ENCODE results near the gene CCND3. TPM values are rescaled to one million over a fixed set of nuclear protein-coding genes. Genes with fewer than 3 reads are reported as not detected.

The CCND3 gene
- total RNA-seq, 1 donor from 2014 or later, result 113 TPM

- DNase-seq (ENCODE audit: low read depth), result no peak
Measured at GRCh38 chr6:41921712-41921998, 20.0 kb downstream of the CCND3 start.

- DNase-seq (ENCODE audit: low read depth), result peak; percentile 96
Measured at GRCh38 chr6:41920921-41921711, 20.5 kb downstream of the CCND3 start, which contains the start of the genes BYSL and MED20. Gene BYSL, plus strand, starts transcription at chr6:41921499. Its CDS starts 64 bp downstream, at chr6:41921563. Gene MED20, minus strand, starts transcription at chr6:41921139. Its CDS starts 121 bp downstream, at chr6:41921018.

- peak; percentile 99 for DNase-seq (ENCODE audit: low read depth)
Measured at GRCh38 chr6:41917528-41917927, 24.1 kb downstream of the CCND3 start.

GRCh38 chr6:41914869-41915530 lies 26.6 kb downstream of the CCND3 start:
- peak; percentile 97 for DNase-seq (ENCODE audit: low read depth)

- DNase-seq (ENCODE audit: low read depth), result no peak
Measured at GRCh38 chr6:41914343-41914742, 27.3 kb downstream of the CCND3 start.

- DNase-seq (ENCODE audit: low read depth), result no peak
Measured at GRCh38 chr6:41909727-41910126, 31.9 kb downstream of the CCND3 start.

- DNase-seq (ENCODE audit: low read depth), result peak; percentile 52
Measured at GRCh38 chr6:41901882-41902519, 39.6 kb downstream of the CCND3 start.

GRCh38 chr6:41900861-41901260 lies 40.7 kb downstream of the CCND3 start:
- no peak for DNase-seq (ENCODE audit: low read depth)

- no peak for DNase-seq (ENCODE audit: low read depth)
Measured at GRCh38 chr6:41896281-41896680, 45.3 kb downstream of the CCND3 start.

- peak; percentile 86 for DNase-seq (ENCODE audit: low read depth)
Measured at GRCh38 chr6:41895300-41896233, 46.0 kb downstream of the CCND3 start, which contains the start of gene USP49. Gene USP49, minus strand, starts transcription at chr6:41895375. Its CDS starts 88,392 bp downstream, at chr6:41806983.

GRCh38 chr6:41894366-41895299 lies 47.0 kb downstream of the CCND3 start:
- DNase-seq (ENCODE audit: low read depth), result peak; percentile 11

- DNase-seq (ENCODE audit: low read depth), result no peak
Measured at GRCh38 chr6:41892921-41893564, 48.6 kb downstream of the CCND3 start.

- no peak for DNase-seq (ENCODE audit: low read depth)
Measured at GRCh38 chr6:41887331-41887751, 54.3 kb downstream of the CCND3 start.

GRCh38 chr6:41885930-41886329 lies 55.7 kb downstream of the CCND3 start:
- no peak for DNase-seq (ENCODE audit: low read depth)

GRCh38 chr6:41884957-41885356 lies 56.7 kb downstream of the CCND3 start:
- no peak for DNase-seq (ENCODE audit: low read depth)

Other genes starting within 250 kb of the CCND3 start
- 5.2 and 14.7 TPM in 2 replicates for gene TFEB, start 206.2 kb downstream of the CCND3 start, total RNA-seq
- not detected in 2 replicates for gene PGC, start 194.4 kb downstream of the CCND3 start, total RNA-seq
- 0.35 and 2.0 TPM in 2 replicates for gene FRS3, start 161.9 kb downstream of the CCND3 start, total RNA-seq
- gene PRICKLE4, start 161.0 kb downstream of the CCND3 start, total RNA-seq, result 0.52 and 1.7 TPM in 2 replicates
- gene TOMM6, start 154.1 kb downstream of the CCND3 start, total RNA-seq, result 60.7 and 96.6 TPM in 2 replicates
- 0.87 and 6.3 TPM in 2 replicates for gene USP49, start 46.4 kb downstream of the CCND3 start, total RNA-seq
- 39.2 and 42.5 TPM in 2 replicates for gene MED20, start 20.7 kb downstream of the CCND3 start, total RNA-seq
- 12.5 and 31.4 TPM in 2 replicates for gene BYSL, start 20.3 kb downstream of the CCND3 start, total RNA-seq
- 18.1 and 20.3 TPM in 2 replicates for gene TAF8, start 108.7 kb upstream of the CCND3 start, total RNA-seq
- gene C6orf132, start 200.8 kb upstream of the CCND3 start, total RNA-seq, result 6.9 and 16.3 TPM in 2 replicates
- 0.05 TPM in 1 of 2 replicates, not detected in the other for gene GUCA1A, start 231.6 kb upstream of the CCND3 start, total RNA-seq